Measurements from ENCODE around the gene CCDC28B. TPM values are rescaled to one million over a fixed set of nuclear protein-coding genes. Genes with fewer than 3 reads are reported as not detected.

CCDC28B gene
- total and polyA plus RNA-seq, 2 donors (not counting 3 experiments of a cell fraction or from before 2014, with no cell fraction given): 12.0 to 19.1 TPM

DNA sequence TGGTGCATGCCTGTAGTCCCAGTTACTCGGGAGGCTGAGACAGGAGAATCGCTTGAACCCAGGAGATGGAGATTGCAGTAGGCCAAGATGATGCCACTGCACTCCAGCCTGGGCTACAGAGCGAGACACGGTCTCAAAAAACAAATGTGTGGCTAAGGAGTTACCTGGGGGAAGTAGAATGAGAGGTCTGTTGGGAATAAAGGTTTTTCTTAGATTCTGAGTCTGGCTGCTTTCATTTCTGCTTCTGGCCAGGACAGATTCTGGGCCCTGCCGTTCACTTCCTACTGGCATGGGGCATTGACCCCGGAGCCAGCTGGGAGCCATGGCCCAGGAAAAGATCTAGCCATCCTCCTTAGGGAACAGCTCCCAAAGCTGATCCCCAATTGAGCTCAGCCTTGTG lies 8.1 kb downstream of the CCDC28B start:
- Histone ChIP-seq H3K9me3 (replicated peaks; ENCODE audit: control insufficient read depth, insufficient read depth, low read length) (no peaks in the 10 kb centered on the region), H3K4me1 (ENCODE audit: control insufficient read depth, extremely low read depth, insufficient read depth, low read length) (peaks cover 15% of the 10 kb centered on the region), H3K4me2 (ENCODE audit: insufficient read depth, low read length) (no peak overlapping the region), H3K79me2 (ENCODE audit: control insufficient read depth, insufficient read depth, low read length) (no peaks in the 10 kb centered on the region), H3K9ac (replicated peaks; ENCODE audit: extremely low read depth, insufficient read depth, low read length) (no peak overlapping the region), H3K27me3 (ENCODE audit: control insufficient read depth in 2 of 2, insufficient read depth in 2 of 2, low read length in 2 of 2) (no peaks in the 10 kb centered on the region), H3K4me3 (replicated peaks in 1 of 3; ENCODE audit: insufficient read depth in 1 of 3, low read depth in 1 of 3, low read length in 3 of 3) (no peak overlapping the region), H4K20me1 (replicated peaks; ENCODE audit: control insufficient read depth, extremely low read depth, insufficient read depth, low read length) (no peaks in the 10 kb centered on the region), H3K9me1 (replicated peaks; ENCODE audit: control insufficient read depth, extremely low read depth, insufficient read depth, low read length) (no peaks in the 10 kb centered on the region), H3K36me3 (ENCODE audit: control insufficient read depth in 2 of 2, extremely low read depth in 1 of 2, insufficient read depth in 2 of 2, low read length in 2 of 2) (no peaks in the 10 kb centered on the region), H3K27ac (ENCODE audit: insufficient read depth, low read depth, low read length) (no peak overlapping the region), H2AFZ (ENCODE audit: low read depth, low read length) (no peak overlapping the region)
- FAIRE-seq: no peak
- BruUV-seq (replicated peaks): no TSS peak
- intact Hi-C loops (cut with micrococcal nuclease): no loop called here
- dilution Hi-C loops (cut with MboI; ENCODE audit: extremely low pct_ligation_motif_present, low sequenced_read_pairs): no loop called here
- TF ChIP-seq FOS (IDR thresholded peaks at IDR 0.05; ENCODE audit: borderline replicate concordance, insufficient read depth, low read length): no peak
- ChIA-PET POLR2A (no interaction called here), CTCF (interaction anchor here (0.6 kb wide), 1 partner anchor 8 kb away, joined by 3 read pairs; the partner anchor contains the start of gene CCDC28B)
- DNase-seq (ENCODE audit: low read depth, low spot score): no peak

DNA sequence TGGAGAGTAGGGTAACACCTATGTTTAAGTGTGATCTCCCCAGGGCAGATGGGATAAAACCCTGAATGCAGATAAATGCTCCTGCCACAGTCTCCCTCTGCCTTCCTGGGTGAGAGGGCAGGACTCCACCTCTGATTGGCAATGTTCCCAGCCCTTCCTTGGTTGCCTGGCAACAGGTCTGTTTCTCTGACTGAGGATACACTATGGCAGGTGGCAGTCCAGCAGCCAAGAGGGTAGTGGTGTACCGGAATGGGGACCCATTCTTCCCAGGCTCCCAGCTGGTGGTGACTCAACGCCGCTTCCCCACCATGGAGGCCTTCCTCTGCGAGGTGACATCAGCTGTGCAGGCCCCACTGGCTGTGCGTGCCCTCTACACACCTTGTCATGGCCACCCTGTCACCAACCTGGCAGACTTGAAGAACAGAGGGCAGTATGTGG lies 8.5 kb downstream of the CCDC28B start, which contains the start of gene DCDC2B:
TSS of gene DCDC2B (plus strand) at position 199 of the 438 bp plus-strand sequence. CDS start at position 204, 5 bp downstream.
- dilution Hi-C loops (cut with MboI; ENCODE audit: extremely low pct_ligation_motif_present, low sequenced_read_pairs) (no loop called here), intact Hi-C loops (cut with micrococcal nuclease) (no loop called here)
- no peak within 1 kb of the TSS for H3K4me3 ChIP-seq (replicated peaks in 1 of 3; ENCODE audit: insufficient read depth in 1 of 3, low read depth in 1 of 3, low read length in 3 of 3)
- no peak within 1 kb of the TSS for H3K4me2 ChIP-seq (ENCODE audit: insufficient read depth, low read length)
- no peak for TF ChIP-seq POLR2A (IDR thresholded peaks at IDR 0.05; ENCODE audit: low read depth, low read length)
- POLR2A ChIA-PET: no interaction called here
- BruUV-seq (replicated peaks): no TSS peak
- FAIRE-seq: no peak
- peaks cover 13% of the 10 kb centered on the region for H3K4me1 ChIP-seq (ENCODE audit: control insufficient read depth, extremely low read depth, insufficient read depth, low read length)
- no peak within 1 kb of the TSS for H2AFZ ChIP-seq (ENCODE audit: low read depth, low read length)
- no peaks in the 10 kb centered on the region for H3K79me2 ChIP-seq (ENCODE audit: control insufficient read depth, insufficient read depth, low read length)
- no peak for DNase-seq (ENCODE audit: low read depth, low spot score)
- H3K9me3 ChIP-seq (replicated peaks; ENCODE audit: control insufficient read depth, insufficient read depth, low read length): no peaks in the 10 kb centered on the region
- no peaks in the 10 kb centered on the region for H3K27me3 ChIP-seq (ENCODE audit: control insufficient read depth in 2 of 2, insufficient read depth in 2 of 2, low read length in 2 of 2)
- H3K9me1 ChIP-seq (replicated peaks; ENCODE audit: control insufficient read depth, extremely low read depth, insufficient read depth, low read length): no peaks in the 10 kb centered on the region
- H3K27ac ChIP-seq (ENCODE audit: insufficient read depth, low read depth, low read length): no peak within 1 kb of the TSS
- no peaks in the 10 kb centered on the region for H3K36me3 ChIP-seq (ENCODE audit: control insufficient read depth in 2 of 2, extremely low read depth in 1 of 2, insufficient read depth in 2 of 2, low read length in 2 of 2)
- CTCF ChIA-PET: interaction anchor here (0.6 kb wide), 1 partner anchor 8 kb away, joined by 3 read pairs; the partner anchor contains the start of gene CCDC28B
- H4K20me1 ChIP-seq (replicated peaks; ENCODE audit: control insufficient read depth, extremely low read depth, insufficient read depth, low read length): no peaks in the 10 kb centered on the region
- H3K9ac ChIP-seq (replicated peaks; ENCODE audit: extremely low read depth, insufficient read depth, low read length): no peak within 1 kb of the TSS
